K562 (cell line): ENCODE data around the gene SLC33A1. TPM values are rescaled to one million over a fixed set of nuclear protein-coding genes. Genes with fewer than 3 reads are reported as not detected.

Experiments
- ATAC-seq: fragments of 200-7000 bp; cut with Tn5 transposase; 3 replicates; pipeline ENCODE4 v1.9.1; 2020; ENCODE audit warnings: moderate library complexity
- BruUV-seq: library from RNA; stranded (reverse); fragments of 400-500 nt; replicated peaks from 2 replicates; lab custom pipeline; 2021; lab: Mats Ljungman, UMichigan
- CTCF ChIA-PET: fragments of 300-600 bp; formaldehyde crosslinking; extraction: SDS; loops from one replicate; lab custom pipeline; 2021; ENCODE audit warnings: low intra/inter-chr PET ratio; lab: Yijun Ruan, JAX
- POLR2A ChIA-PET: fragments of 300-600, 350-650 bp; sonication (Branson Sonifier 250); formaldehyde crosslinking; extraction: SDS; loops from one replicate; lab custom pipeline; 2021; ENCODE audit warnings: antibody characterized with exemption, inconsistent platforms; lab: Yijun Ruan, JAX
- DNase-seq, 4 experiments: peaks; one replicate each; pipeline versions ENCODE4 v3.0.0 to v3.0.0-alpha.2; 2011 to 2018; ENCODE audit warnings: low spot score in 3 of 4, mixed read lengths in 3 of 4; ENCODE audit errors: extremely low read depth in 1 of 4
- FAIRE-seq: peaks from 2 replicates; lab custom pipeline; 2011; peaks lifted over from hg19 to GRCh38; lab: Jason Lieb, UNC
- H2AFZ ChIP-seq: 2 replicates; pipeline ENCODE4 v1.6.0; 2011; ENCODE audit warnings: low read depth, low read length, control low read depth, inconsistent platforms
- H3K27ac ChIP-seq: fragments of 200-600 bp; 3 replicates; pipeline ENCODE4 v1.8.0; 2011; ENCODE audit warnings: low read depth, mild to moderate bottlenecking, control low read depth, inconsistent platforms, low read length, moderate library complexity, mixed read lengths; ENCODE audit errors: extremely low read depth
- H3K27me3 ChIP-seq, 2 experiments: fragments of 300-600 bp in 1 of 2; 2 replicates in 1 of 2; 3 replicates in 1 of 2; pipeline versions ENCODE4 v1.6.0 to v1.8.0; 2011; ENCODE audit warnings: inconsistent platforms in 2 of 2, low read length in 2 of 2, mild to moderate bottlenecking in 1 of 2, mixed read lengths in 1 of 2, moderate library complexity in 1 of 2; ENCODE audit not compliant: control insufficient read depth in 2 of 2, insufficient read depth in 2 of 2
- H3K36me3 ChIP-seq: fragments of 300-600 bp; 3 replicates; pipeline ENCODE4 v1.8.0; 2011; ENCODE audit warnings: mild to moderate bottlenecking, low read length, inconsistent platforms; ENCODE audit not compliant: control insufficient read depth, insufficient read depth
- H3K4me1 ChIP-seq, 2 experiments: fragments of 200-600 bp in 1 of 2; replicated peaks in 1 of 2; 2 replicates in 1 of 2; 3 replicates in 1 of 2; pipeline versions ENCODE4 v1.5.1 to v1.8.0; 2011; ENCODE audit warnings: inconsistent platforms in 2 of 2, low read length in 2 of 2, mild to moderate bottlenecking in 1 of 2, mixed read lengths in 1 of 2, moderate library complexity in 1 of 2; ENCODE audit not compliant: control insufficient read depth in 2 of 2, insufficient read depth in 2 of 2
- H3K4me2 ChIP-seq: 2 replicates; pipeline ENCODE4 v1.6.1; 2011; ENCODE audit warnings: low read length, control low read depth, inconsistent platforms, mixed read lengths; ENCODE audit not compliant: insufficient read depth
- H3K4me3 ChIP-seq: fragments of 200-600 bp; sonication (generic), shearing (Covaris generic); 2 replicates; pipeline ENCODE4 v1.5.1; 2016; ENCODE audit warnings: control low read depth, inconsistent platforms
- H3K79me2 ChIP-seq: fragments of 200-600 bp; 3 replicates; pipeline ENCODE4 v1.8.0; 2011; ENCODE audit warnings: low read length, inconsistent platforms; ENCODE audit not compliant: control insufficient read depth, insufficient read depth
- H3K9ac ChIP-seq, 2 experiments: 2 replicates each; pipeline versions ENCODE4 v1.6.0 to v1.6.1; 2011; ENCODE audit warnings: low read depth in 2 of 2, low read length in 2 of 2, control low read depth in 1 of 2, inconsistent platforms in 1 of 2, mild to moderate bottlenecking in 1 of 2, mixed read lengths in 1 of 2; ENCODE audit not compliant: insufficient read depth in 1 of 2
- H3K9me1 ChIP-seq: one replicate; pipeline ENCODE4 v1.6.0; 2011; ENCODE audit warnings: inconsistent platforms, mild to moderate bottlenecking, low read length, moderate library complexity; ENCODE audit not compliant: control insufficient read depth, insufficient read depth
- H3K9me3 ChIP-seq: replicated peaks from 2 replicates; pipeline ENCODE4 v1.5.1; 2011; ENCODE audit warnings: low read depth, low read length, inconsistent platforms; ENCODE audit not compliant: control insufficient read depth, insufficient read depth
- H4K20me1 ChIP-seq: replicated peaks from 2 replicates; pipeline ENCODE4 v1.6.1; 2011; ENCODE audit warnings: low read length, inconsistent platforms, mixed read lengths; ENCODE audit not compliant: control insufficient read depth, insufficient read depth
- MNT ChIP-seq, 2 experiments: fragments of 450-650 bp; conservative IDR thresholded peaks; 2 replicates each; pipeline ENCODE4 v1.6.1; 2017; ENCODE audit warnings: mild to moderate bottlenecking in 2 of 2, moderate library complexity in 2 of 2
- NFE2L1 ChIP-seq: fragments of 450-650 bp; IDR thresholded peaks from 2 replicates; pipeline ENCODE4 v1.6.1; 2016; ENCODE audit warnings: missing genetic modification characterization, low read depth, mild to moderate bottlenecking, missing compliant biosample characterization, moderate library complexity, borderline replicate concordance
- RBM25 ChIP-seq: fragments of 200-400 bp; formaldehyde crosslinking; IDR thresholded peaks from 2 replicates; pipeline ENCODE4 v1.6.1; 2018; ENCODE audit warnings: low read length, low read depth, moderate library complexity; ENCODE audit not compliant: severe bottlenecking
- TEAD1 ChIP-seq, 2 experiments: fragments of 450-650 bp in 1 of 2; sonication (generic) in 1 of 2; formaldehyde crosslinking; IDR thresholded peaks; 2 replicates each; pipeline versions ENCODE4 v1.4.0 to v1.8.0; 2020 to 2022; ENCODE audit warnings: mild to moderate bottlenecking in 2 of 2, missing genetic modification reagents in 1 of 2
- U2AF1 ChIP-seq: fragments of 200-400 bp; formaldehyde crosslinking; optimal IDR thresholded peaks from 2 replicates; pipeline ENCODE3; 2017; ENCODE audit warnings: mild to moderate bottlenecking, low read depth, low read length, moderate library complexity
- ZNF277 ChIP-seq: fragments of 250-450 bp; sonication (Bioruptor Pico); IDR thresholded peaks from 2 replicates; pipeline ENCODE4 v1.8.0; 2022; ENCODE audit warnings: inconsistent platforms, mild to moderate bottlenecking, moderate library complexity, borderline replicate concordance
- in situ Hi-C: fragments of 300-500 bp; cut with MboI; formaldehyde crosslinking; loops from 4 replicates; pipeline ENCODE4 v1.15.0; 2018; ENCODE audit warnings: inconsistent platforms, mixed read lengths
- intact Hi-C: fragments of 100-400 bp; cut with micrococcal nuclease; formaldehyde crosslinking; loops from 2 replicates; pipeline ENCODE4 v1.14.2; 2022
- polyA plus RNA-seq, 8 experiments: library from polyadenylated mRNA; depleted of rRNA in 4 of 8; stranded (reverse) in 5 of 8; unstranded in 3 of 8; fragments of >200 nt; fragmentation: Nextera tagmentation in 2 of 8; fragmentation: Illumina TruSeq in 1 of 8; extraction: Ambion mirVana in 2 of 8; extraction: Trizol in 1 of 8; gene quantifications; 2 replicates each; pipeline versions ENCODE4 v1.2.1 to v1.2.3, GENCODE V29; 2011 to 2014; ENCODE audit warnings: inconsistent platforms in 1 of 8, missing spikeins in 1 of 8
- total RNA-seq, 7 experiments: library from RNA; depleted of rRNA in 6 of 7; stranded (reverse); fragments of >200 nt in 6 of 7; fragmentation: Illumina TruSeq in 2 of 7; extraction: Trizol in 2 of 7; gene quantifications; 2 replicates each; pipeline versions ENCODE4 v1.2.1 to v1.2.3, GENCODE V29; 2011 to 2021; ENCODE audit warnings: low replicate concordance in 1 of 7

The SLC33A1 gene
- total and polyA plus RNA-seq, 9 of the 15 experiments (the other 6 are each of a cell fraction or from before 2014, with no cell fraction given), result 6.2 to 26.8 (median 19.6) TPM

GRCh38 chr3:155809181-155809580 is 45.0 kb downstream of the SLC33A1 start:
- Histone ChIP-seq H3K4me1 (peaks cover 3 to 16% of the 10 kb centered on the region in 2 experiments; a peak in 4 of 5 replicates), H3K9me3 (no peaks in the 10 kb centered on the region), H3K4me2 (no peak overlapping the region), H2AFZ (no peak overlapping the region), H3K36me3 (peaks cover 3% of the 10 kb centered on the region; the same call in 1 of the 3 replicates), H3K9me1 (no peaks in the 10 kb centered on the region), H3K27ac (no peak overlapping the region), H3K27me3 (no peaks in the 10 kb centered on the region), H3K79me2 (peaks cover 5% of the 10 kb centered on the region; the same call in 1 of the 3 replicates), H3K4me3 (no peak overlapping the region), H4K20me1 (no peaks in the 10 kb centered on the region), H3K9ac (no peak overlapping the region)
- ATAC-seq (no peak), DNase-seq (no peak), FAIRE-seq (no peak)
- ChIA-PET POLR2A (interaction anchor here (1.3 kb wide), 1 partner anchor 18 kb away, joined by 3 read pairs; no protein-coding TSS in a partner anchor), CTCF (no interaction called here)
- in situ Hi-C loops (no loop called here), intact Hi-C loops (no loop called here)
- TF ChIP-seq U2AF1 (no peak), ZNF277 (CRISPR knock-in tag) (no peak), NFE2L1 (tag) (no peak), MNT (conservative IDR thresholded peaks at IDR 0.05) (no peak), RBM25 (no peak), TEAD1 (CRISPR knock-in tag; IDR thresholded peaks at IDR 0.05) (no peak)
- BruUV-seq, result no TSS peak
